ENCODE results near the gene JKAMP.

JKAMP gene

DNA sequence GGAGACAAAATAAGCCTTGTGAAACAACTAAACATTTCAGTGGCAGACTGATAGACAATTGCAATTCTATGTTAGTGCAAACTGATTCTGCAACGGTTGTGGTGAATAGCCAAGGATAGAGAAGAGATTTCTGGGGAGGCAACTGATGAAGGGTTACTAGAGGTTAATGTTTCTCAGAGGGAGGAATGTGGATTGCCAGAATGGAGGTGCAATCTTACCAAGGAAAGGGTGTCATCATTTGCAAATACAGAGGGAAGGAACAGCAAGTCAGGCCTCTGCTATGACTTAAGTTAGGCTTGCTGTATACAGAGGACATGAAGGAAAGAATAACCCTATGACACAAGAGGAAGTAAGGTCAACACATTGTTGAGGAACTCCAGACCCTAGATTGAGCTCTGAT, 56.5 kb downstream of the JKAMP start:
- DNase-seq (ENCODE audit: low read depth): no peak

DNA sequence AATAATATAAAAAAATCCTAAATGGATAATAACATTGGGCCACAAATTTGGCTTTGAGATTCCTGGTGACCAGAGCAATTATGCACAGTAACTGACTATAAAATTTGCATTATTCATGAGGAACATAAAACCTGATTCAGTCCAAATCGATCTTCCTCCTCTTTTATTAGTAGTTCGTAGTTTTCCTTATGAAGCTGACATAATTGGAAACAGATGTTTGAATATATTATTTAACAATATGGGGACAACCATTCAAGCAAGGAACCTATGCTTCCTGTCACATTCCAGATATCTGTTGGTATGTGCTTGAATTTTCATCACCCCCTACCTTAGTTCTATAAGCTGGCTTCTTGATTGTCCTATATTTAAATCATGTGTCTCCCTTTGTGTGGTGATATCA, 57.4 kb downstream of the JKAMP start:
- DNase-seq (ENCODE audit: low read depth): no peak

DNA sequence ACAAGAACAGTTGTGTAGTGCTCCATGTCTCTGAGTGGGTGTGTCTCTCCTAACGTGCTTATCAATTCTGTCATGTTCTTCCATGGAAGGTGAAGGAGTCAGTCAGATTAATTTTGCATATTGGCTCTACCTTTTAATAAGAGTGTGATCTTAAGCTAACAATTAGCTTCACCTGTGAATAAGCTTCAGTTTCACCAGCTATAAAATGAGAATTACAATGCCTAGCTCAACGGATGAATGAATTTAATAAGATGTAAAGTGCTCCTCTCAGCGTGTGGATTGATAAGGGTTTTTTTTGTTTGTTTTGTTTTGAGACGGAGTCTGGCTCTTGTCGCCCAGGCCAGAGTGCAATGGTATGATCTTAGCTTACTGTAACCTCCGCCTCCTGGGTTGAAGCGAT, 59.6 kb downstream of the JKAMP start:
- no peak for DNase-seq (ENCODE audit: low read depth)

DNA sequence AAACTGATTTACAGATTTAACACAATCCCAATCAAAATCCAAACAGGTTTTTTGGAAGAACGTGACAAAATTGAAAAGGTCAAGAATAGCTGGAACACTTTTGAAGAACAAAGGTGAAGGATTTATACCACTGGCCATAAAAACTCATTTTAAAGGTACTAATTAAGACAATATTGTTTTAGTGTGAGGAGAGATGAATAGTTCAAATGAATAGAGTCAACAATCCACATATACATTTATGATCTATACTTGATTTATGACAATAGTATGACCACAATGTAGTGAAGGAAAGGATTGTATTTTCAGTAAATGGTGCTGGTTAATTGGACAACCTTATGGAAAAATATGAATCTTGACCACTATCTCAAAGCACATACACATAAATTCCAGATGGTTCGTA, 63.0 kb downstream of the JKAMP start:
- DNase-seq (ENCODE audit: low read depth): no peak

All from GM04504 (cell line).